Tibial nerve (tissue), 4 donors: ENCODE results near the gene CSNK1D.

Experiments used
- CTCF ChIP-seq, 5 experiments: fragments of 200-600 bp in 3 of 5; fragments of 450-650 bp in 2 of 5; sonication (generic) in 3 of 5; IDR thresholded peaks; one replicate each; pipeline ENCODE4 v1.5.1; 2016 to 2019; ENCODE audit warnings: antibody characterized with exemption in 5 of 5, mild to moderate bottlenecking in 3 of 5, moderate library complexity in 2 of 5
- EP300 ChIP-seq, 2 donors: sonication (generic); formaldehyde crosslinking; IDR thresholded peaks; one replicate each; pipeline ENCODE4 v1.6.1; 2017; ENCODE audit warnings: antibody characterized with exemption in 2 of 2, mild to moderate bottlenecking in 1 of 2
- POLR2A ChIP-seq, 2 donors: fragments of 450-650 bp; IDR thresholded peaks; one replicate each; pipeline ENCODE4 v1.6.1; 2017; ENCODE audit warnings: antibody characterized with exemption in 2 of 2, mild to moderate bottlenecking in 2 of 2, moderate library complexity in 2 of 2

DNA sequence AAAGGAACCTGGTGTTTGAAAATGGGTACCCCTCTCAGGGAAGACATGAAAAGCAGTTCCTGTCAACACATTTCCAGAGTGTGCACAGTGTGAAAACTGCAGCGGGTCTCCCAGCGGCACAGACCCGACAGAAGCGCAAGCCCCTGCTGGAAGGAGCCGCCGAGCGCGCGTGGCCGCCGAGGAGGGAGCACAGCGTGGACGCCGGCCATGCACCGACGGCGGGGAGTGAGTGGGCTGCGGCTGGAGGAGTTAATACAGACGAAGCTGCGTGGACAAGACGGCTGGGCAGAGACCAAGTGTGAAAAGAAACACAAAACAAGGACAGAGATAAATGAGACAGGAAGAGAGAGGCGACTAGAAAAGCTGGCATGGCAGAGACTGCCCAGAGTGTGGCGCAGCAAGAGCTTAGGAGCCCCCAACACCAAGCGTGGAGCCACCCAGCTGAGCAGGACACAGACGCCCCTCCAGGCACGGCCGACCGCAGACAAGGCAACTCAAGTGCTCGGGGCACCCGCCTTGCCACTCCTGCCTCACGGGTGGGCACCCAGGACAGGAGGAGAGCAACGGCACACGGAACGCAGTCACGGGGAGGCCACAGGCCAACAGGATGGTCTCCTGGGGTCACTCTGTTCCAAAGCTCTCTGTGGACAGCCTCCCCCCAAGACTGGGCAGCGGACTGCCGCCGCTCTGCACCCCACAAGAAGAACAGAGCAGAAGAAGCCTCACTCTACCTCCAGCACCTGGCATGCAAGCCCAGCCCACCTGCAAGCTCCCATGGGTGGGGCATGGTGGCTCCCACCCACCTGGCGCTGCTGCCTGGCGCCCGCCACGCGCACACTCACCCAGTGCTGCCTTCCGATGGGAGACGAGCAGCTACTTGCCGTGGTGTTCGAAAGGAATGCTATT, 28.1 kb downstream of the CSNK1D start:
- TF ChIP-seq CTCF (IDR thresholded peaks at IDR 0.05) (no peak), EP300 (IDR thresholded peaks at IDR 0.05) (no peak), POLR2A (IDR thresholded peaks at IDR 0.05) (no peak)
